Panc1 (cell line): ENCODE data around the gene SRBD1.

ENCODE experiments used
- CTCF ChIP-seq: fragments of 450-650 bp; IDR thresholded peaks from 2 replicates; pipeline ENCODE4 v1.5.1; 2017; ENCODE audit warnings: mild to moderate bottlenecking
- POLR2AphosphoS5 ChIP-seq: IDR thresholded peaks from 2 replicates; pipeline ENCODE4 v1.6.1; 2012; ENCODE audit warnings: mild to moderate bottlenecking, low read depth, low read length, moderate library complexity
- REST ChIP-seq, 2 experiments: IDR thresholded peaks; 2 replicates each; pipeline ENCODE4 v1.6.1; 2011 to 2012; ENCODE audit warnings: low read depth in 2 of 2, control low read depth in 1 of 2, low read length in 1 of 2, mild to moderate bottlenecking in 1 of 2, moderate library complexity in 1 of 2; ENCODE audit not compliant: insufficient read depth in 1 of 2
- SIN3A ChIP-seq: IDR thresholded peaks from 2 replicates; pipeline ENCODE4 v1.6.1; 2012; ENCODE audit warnings: low read depth, mild to moderate bottlenecking, low read length, moderate library complexity, borderline replicate concordance; ENCODE audit not compliant: insufficient read depth

GRCh38 chr2:45650851-45651414, 39.9 kb upstream of the SRBD1 start:
- peak; percentile 77 for TF ChIP-seq CTCF
- TF ChIP-seq SIN3A: 0 out of 2 replicates have a peak, but pooled peaks have one; percentile 8
- no peak for TF ChIP-seq REST (IDR thresholded peaks at IDR 0.05; ENCODE audit: insufficient read depth in 1 of 2, low read depth in 2 of 2, low read length in 1 of 2)
- peak; percentile 45; the same call in 1 of the 2 replicates for TF ChIP-seq POLR2AphosphoS5
